Chondrocyte (in vitro differentiated cells): ENCODE data around the gene SND1. TPM values are rescaled to one million over a fixed set of nuclear protein-coding genes. Genes with fewer than 3 reads are reported as not detected.

ENCODE experiments used
- DNase-seq: peaks from one replicate; pipeline ENCODE4 v3.0.0; 2021; ENCODE audit warnings: mixed read lengths, low spot score
- H3K27ac Mint-ChIP-seq: one replicate; pipeline ENCODE4 v1.8.0; 2021; ENCODE audit warnings: mild to moderate bottlenecking, moderate library complexity, mixed read lengths; ENCODE audit not compliant: unreplicated experiment
- H3K27me3 Mint-ChIP-seq: 2 replicates; pipeline ENCODE4 v1.8.0; 2021; ENCODE audit warnings: low read depth, mixed read lengths
- H3K36me3 Mint-ChIP-seq: 2 replicates; pipeline ENCODE4 v1.8.0; 2021; ENCODE audit warnings: low read depth, mixed read lengths
- H3K4me1 Mint-ChIP-seq: 2 replicates; pipeline ENCODE4 v1.8.0; 2021; ENCODE audit warnings: low read depth, mild to moderate bottlenecking, mixed read lengths
- H3K4me3 Mint-ChIP-seq: one replicate; pipeline ENCODE4 v1.8.0; 2021; ENCODE audit warnings: mild to moderate bottlenecking, moderate library complexity, mixed read lengths; ENCODE audit not compliant: unreplicated experiment
- H3K9me3 Mint-ChIP-seq: 2 replicates; pipeline ENCODE4 v1.8.0; 2021; ENCODE audit warnings: low read depth, mixed read lengths
- CTCF ChIP-seq: fragments of 200-600 bp; sonication (generic); IDR thresholded peaks from 2 replicates; pipeline ENCODE4 v1.5.0; 2021; ENCODE audit warnings: antibody characterized with exemption, mild to moderate bottlenecking, moderate library complexity
- total RNA-seq: library from RNA; stranded (reverse); gene quantifications from 3 replicates; pipeline ENCODE4 v1.2.1, GENCODE V29; 2021

The SND1 gene
- total RNA-seq, 1 donor from 2014 or later = 229 TPM

- H3K4me1 Mint-ChIP-seq = peaks cover 64% of the 10 kb centered on the region
These were observed 252.6 kb downstream of the SND1 start for GRCh38 chr7:127904670-127904985.

GRCh38 chr7:127905021-127905420, 253.0 kb downstream of the SND1 start:
- Mint-ChIP-seq H3K36me3 (peaks cover 2% of the 10 kb centered on the region), H3K4me1 (peaks cover 65% of the 10 kb centered on the region), H3K9me3 (no peaks in the 10 kb centered on the region), H3K4me3 (no peak overlapping the region), H3K27me3 (no peaks in the 10 kb centered on the region), H3K27ac (no peak overlapping the region)
- no peak for TF ChIP-seq CTCF
- no peak for DNase-seq

More at GRCh38 chr7:127904670-127904985, 252.6 kb downstream of the SND1 start:
- peaks cover 2% of the 10 kb centered on the region for H3K36me3 Mint-ChIP-seq
- DNase-seq = no peak
- no peak overlapping the region for H3K27ac Mint-ChIP-seq
- no peaks in the 10 kb centered on the region for H3K9me3 Mint-ChIP-seq
- no peak for TF ChIP-seq CTCF
- H3K27me3 Mint-ChIP-seq = no peaks in the 10 kb centered on the region
- no peak overlapping the region for H3K4me3 Mint-ChIP-seq

GRCh38 chr7:127905491-127906330, 253.7 kb downstream of the SND1 start:
- H3K27ac Mint-ChIP-seq = peak overlapping the region; percentile 46
- H3K4me1 Mint-ChIP-seq = peaks cover 63% of the 10 kb centered on the region
- H3K9me3 Mint-ChIP-seq = no peaks in the 10 kb centered on the region
- TF ChIP-seq CTCF = no peak
- H3K36me3 Mint-ChIP-seq = peaks cover 2% of the 10 kb centered on the region
- no peaks in the 10 kb centered on the region for H3K27me3 Mint-ChIP-seq
- no peak overlapping the region for H3K4me3 Mint-ChIP-seq
- no peak for DNase-seq

GRCh38 chr7:127907110-127908040, 255.4 kb downstream of the SND1 start:
- Mint-ChIP-seq H3K4me3 (no peak overlapping the region), H3K27ac (no peak overlapping the region), H3K36me3 (peaks cover 2% of the 10 kb centered on the region), H3K4me1 (peaks cover 51% of the 10 kb centered on the region), H3K27me3 (no peaks in the 10 kb centered on the region), H3K9me3 (no peaks in the 10 kb centered on the region)
- TF ChIP-seq CTCF = no peak
- no peak for DNase-seq
